Omental fat pad (tissue), 4 donors: Measurements from ENCODE around the gene ITM2B. TPM values are rescaled to one million over a fixed set of nuclear protein-coding genes. Genes with fewer than 3 reads are reported as not detected.

Experiments
- ATAC-seq: fragments of 150-250 bp; one replicate; pipeline ENCODE4 v1.9.1; 2016; ENCODE audit warnings: mild to moderate bottlenecking, moderate library complexity; ENCODE audit not compliant: low FRiP score
- DNase-seq: peaks from one replicate; pipeline ENCODE4 v3.0.0-alpha.2; 2019; ENCODE audit warnings: low spot score
- CTCF ChIP-seq, 3 donors: fragments of 450-650 bp; IDR thresholded peaks; one replicate each; pipeline ENCODE4 v1.5.1; 2016 to 2017; ENCODE audit warnings: antibody characterized with exemption in 3 of 3, mild to moderate bottlenecking in 3 of 3, moderate library complexity in 2 of 3
- total RNA-seq, 4 donors: library from RNA; depleted of rRNA; stranded (reverse); fragments of >200 nt; gene quantifications; one replicate each; pipeline ENCODE4 v1.1.0, GENCODE V29; 2016

ITM2B gene
- total RNA-seq, result 100 to 1,000 TPM; 455 to 728 (median 534) TPM

DNA sequence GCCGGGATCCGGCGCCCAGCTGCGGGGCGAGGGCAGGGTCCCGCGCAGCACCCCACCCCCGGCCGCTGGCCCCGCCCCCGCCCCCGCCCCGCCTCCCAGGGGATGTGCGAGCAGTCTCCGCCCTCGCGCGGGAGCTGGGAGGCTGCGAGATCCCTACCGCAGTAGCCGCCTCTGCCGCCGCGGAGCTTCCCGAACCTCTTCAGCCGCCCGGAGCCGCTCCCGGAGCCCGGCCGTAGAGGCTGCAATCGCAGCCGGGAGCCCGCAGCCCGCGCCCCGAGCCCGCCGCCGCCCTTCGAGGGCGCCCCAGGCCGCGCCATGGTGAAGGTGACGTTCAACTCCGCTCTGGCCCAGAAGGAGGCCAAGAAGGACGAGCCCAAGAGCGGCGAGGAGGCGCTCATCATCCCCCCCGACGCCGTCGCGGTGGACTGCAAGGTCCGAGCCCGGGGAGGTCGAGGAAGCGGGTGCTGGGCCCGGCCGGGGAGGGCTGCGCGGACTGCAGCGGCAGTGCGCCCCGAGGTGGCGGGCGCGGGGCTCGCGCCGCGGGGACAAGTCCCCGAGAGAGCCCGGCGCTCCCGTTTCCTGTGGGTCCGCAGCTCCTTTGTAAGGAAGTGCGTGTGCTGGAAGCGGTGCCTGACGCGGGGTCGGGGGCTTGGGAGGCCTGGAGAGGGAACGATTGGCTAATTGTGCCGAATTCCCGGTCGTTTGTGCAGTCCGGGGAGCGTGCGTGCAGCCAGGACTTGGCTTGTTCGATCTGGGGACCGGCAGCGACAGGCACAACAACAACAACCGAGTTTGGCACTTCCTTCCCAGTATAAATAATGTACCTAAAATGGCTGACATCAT lies at the start of gene ITM2B:
Gene ITM2B (plus strand): TSS at position 161 of the 843 bp plus-strand sequence. CDS start 155 bp downstream, at position 316.
- no peak for TF ChIP-seq CTCF (IDR thresholded peaks at IDR 0.05)
- no peak for DNase-seq

GRCh38 chr13:48184260-48184659 lies 48.7 kb upstream of the ITM2B start:
- DNase-seq, result no peak
- TF ChIP-seq CTCF (IDR thresholded peaks at IDR 0.05), result no peak
- no peak for ATAC-seq

More for the DNA sequence above, at the start of gene ITM2B:
- ATAC-seq, result peak; percentile 79

GRCh38 chr13:48185018-48185417 lies 48.0 kb upstream of the ITM2B start:
- ATAC-seq, result no peak
- no peak for TF ChIP-seq CTCF (IDR thresholded peaks at IDR 0.05)

GRCh38 chr13:48186722-48187121 lies 46.3 kb upstream of the ITM2B start:
- no peak for TF ChIP-seq CTCF (IDR thresholded peaks at IDR 0.05)
- no peak for ATAC-seq
- no peak for DNase-seq

More at GRCh38 chr13:48185018-48185417, 48.0 kb upstream of the ITM2B start:
- DNase-seq, result no peak

DNA sequence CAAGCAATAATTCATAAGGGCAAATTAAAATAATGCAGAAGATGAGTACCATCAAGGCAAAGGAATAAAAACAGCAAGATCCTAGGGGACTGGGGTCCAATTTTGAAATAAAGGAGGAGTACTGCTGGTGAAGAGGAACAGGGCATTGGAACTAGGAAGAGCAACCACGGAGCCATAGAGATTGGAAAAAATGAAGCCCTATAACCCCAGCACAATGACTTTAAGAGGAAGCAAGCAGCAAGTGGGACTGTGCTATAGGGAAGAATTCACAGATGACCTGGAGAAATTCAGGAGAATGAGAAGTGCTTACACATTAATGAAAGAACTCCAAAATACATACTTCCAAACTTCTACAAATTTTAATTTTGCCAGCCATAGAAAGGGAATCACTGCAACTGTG lies 44.9 kb upstream of the ITM2B start:
- no peak for ATAC-seq
- no peak for DNase-seq
- TF ChIP-seq CTCF (IDR thresholded peaks at IDR 0.05), result no peak

DNA sequence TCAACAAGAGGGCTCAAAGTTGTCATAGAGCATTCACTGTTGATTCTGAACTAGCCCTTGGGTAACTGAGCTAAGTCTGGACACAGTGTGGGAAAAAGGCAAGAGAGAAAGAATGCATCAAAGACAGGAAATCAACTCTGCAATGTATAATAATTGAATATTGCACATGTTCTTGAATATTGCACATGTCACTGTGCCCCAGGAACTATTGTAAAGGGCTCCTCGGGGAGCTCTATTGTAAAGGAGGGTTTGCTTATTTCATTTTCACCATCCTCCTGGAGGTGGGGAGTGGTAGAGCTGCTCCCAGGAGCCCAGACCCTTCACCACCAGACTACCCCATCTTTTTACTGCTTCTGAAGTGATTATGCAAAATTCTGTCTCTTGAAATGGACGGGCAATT lies 44.4 kb upstream of the ITM2B start:
- no peak for ATAC-seq

More for the DNA sequence above, 44.4 kb upstream of the ITM2B start:
- TF ChIP-seq CTCF (IDR thresholded peaks at IDR 0.05), result no peak
- DNase-seq, result no peak
